Measurements from ENCODE around the gene AGO4.

DNA sequence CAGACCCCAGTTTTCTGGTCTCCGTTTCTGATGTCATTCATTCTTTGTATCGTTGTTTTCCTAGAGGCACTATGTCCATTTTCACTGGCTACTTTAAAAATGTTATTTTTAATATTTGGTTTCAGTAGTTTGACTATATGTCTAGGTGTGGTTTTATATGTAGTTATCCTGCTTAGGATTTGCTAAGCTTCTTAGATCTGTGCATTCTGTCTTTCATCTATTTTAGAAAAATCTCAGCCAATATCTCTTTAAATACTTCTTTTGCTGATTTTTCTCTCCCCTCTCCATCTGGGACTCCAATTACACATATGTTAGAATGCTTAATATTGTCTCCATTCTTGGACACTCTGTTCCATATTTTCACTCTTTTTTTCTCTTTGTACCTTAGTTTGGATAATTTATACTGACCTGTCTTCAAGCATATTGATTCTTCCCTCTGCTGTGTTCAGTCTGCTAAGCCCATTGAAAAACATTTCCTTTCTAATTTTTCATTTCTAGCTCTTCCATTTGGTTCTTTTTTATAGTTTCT lies 24.7 kb upstream of the AGO4 start:
- TF ChIP-seq, protein P1, sequence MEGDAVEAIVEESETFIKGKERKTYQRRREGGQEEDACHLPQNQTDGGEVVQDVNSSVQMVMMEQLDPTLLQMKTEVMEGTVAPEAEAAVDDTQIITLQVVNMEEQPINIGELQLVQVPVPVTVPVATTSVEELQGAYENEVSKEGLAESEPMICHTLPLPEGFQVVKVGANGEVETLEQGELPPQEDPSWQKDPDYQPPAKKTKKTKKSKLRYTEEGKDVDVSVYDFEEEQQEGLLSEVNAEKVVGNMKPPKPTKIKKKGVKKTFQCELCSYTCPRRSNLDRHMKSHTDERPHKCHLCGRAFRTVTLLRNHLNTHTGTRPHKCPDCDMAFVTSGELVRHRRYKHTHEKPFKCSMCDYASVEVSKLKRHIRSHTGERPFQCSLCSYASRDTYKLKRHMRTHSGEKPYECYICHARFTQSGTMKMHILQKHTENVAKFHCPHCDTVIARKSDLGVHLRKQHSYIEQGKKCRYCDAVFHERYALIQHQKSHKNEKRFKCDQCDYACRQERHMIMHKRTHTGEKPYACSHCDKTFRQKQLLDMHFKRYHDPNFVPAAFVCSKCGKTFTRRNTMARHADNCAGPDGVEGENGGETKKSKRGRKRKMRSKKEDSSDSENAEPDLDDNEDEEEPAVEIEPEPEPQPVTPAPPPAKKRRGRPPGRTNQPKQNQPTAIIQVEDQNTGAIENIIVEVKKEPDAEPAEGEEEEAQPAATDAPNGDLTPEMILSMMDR (IDR thresholded peaks at IDR 0.05; ENCODE audit: low read length) = no peak
- TF ChIP-seq EZH2 (IDR thresholded peaks at IDR 0.05; ENCODE audit: borderline replicate concordance, low read length) = no peak
